GM12891 (cell line): ENCODE data around the gene WDR4.

Source experiments
- PAX5 ChIP-seq: IDR thresholded peaks from 2 replicates; pipeline ENCODE4 v1.6.1; 2011; ENCODE audit warnings: low read length, moderate library complexity, mild to moderate bottlenecking; ENCODE audit not compliant: insufficient read depth, severe bottlenecking
- POLR2A ChIP-seq: IDR thresholded peaks from 2 replicates; pipeline ENCODE4 v1.6.1; 2011; ENCODE audit warnings: low read depth, low read length, control low read depth
- POLR2AphosphoS5 ChIP-seq: IDR thresholded peaks from 2 replicates; pipeline ENCODE4 v1.6.1; 2011; ENCODE audit warnings: low read depth, low read length, control low read depth
- POU2F2 ChIP-seq: IDR thresholded peaks from 2 replicates; pipeline ENCODE4 v1.6.1; 2011; ENCODE audit warnings: low read depth, mild to moderate bottlenecking, control low read depth, low read length, moderate library complexity
- SPI1 ChIP-seq: IDR thresholded peaks from 2 replicates; pipeline ENCODE4 v1.6.1; 2011; ENCODE audit warnings: low read depth, low read length, control low read depth
- TAF1 ChIP-seq: IDR thresholded peaks from 2 replicates; pipeline ENCODE4 v1.6.1; 2011; ENCODE audit warnings: low read depth, low read length, control low read depth

- TF ChIP-seq POLR2AphosphoS5 (no peak), POLR2A (no peak), TAF1 (no peak), SPI1 (no peak), PAX5 (no peak), POU2F2 (no peak)
Measured at GRCh38 chr21:42799516-42799915, 79.8 kb downstream of the WDR4 start.
